Measurements from ENCODE around the gene SGF29. TPM values are rescaled to one million over a fixed set of nuclear protein-coding genes. Genes with fewer than 3 reads are reported as not detected.

SGF29 gene
- total and polyA plus RNA-seq, 2 of the 4 experiments (the other 2 are of a cell fraction) = 4.3 to 7.7 TPM

DNA sequence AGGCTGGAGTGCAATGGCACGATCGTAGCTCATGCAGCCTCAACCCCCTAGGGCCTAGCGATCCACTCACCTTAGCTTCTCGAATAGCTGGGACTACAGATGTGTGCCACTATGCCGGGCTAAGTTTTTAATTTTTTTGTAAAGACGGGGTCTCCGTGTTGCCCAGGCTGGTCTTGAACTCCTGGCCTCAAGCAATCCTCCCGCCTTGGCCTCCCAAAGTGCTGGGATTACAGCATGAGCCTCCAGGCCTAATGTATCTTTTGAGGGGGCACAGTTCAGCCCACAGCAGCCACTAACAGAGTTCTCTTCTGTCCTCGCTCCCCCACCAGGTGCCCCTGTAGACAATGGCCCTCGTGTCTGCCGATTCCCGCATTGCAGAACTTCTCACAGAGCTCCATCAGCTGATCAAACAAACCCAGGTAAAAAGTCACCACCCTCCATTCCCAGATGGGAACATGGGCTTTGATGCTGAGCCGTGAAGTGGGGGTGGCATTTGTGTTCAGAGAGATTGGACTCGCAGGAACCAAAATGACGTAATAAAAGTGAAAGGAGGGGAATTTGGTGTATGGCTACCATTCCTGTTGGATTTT lies 27.1 kb downstream of the SGF29 start:
- Histone ChIP-seq H3K36me3 (ENCODE audit: control insufficient read depth, insufficient read depth, low read length) (peaks cover 10% of the 10 kb centered on the region), H2BK15ac (ENCODE audit: low read depth, low read length) (no peak overlapping the region), H2AFZ (replicated peaks; ENCODE audit: low read length, poor library complexity) (no peak overlapping the region), H2AK5ac (ENCODE audit: low read depth, low read length) (no peak overlapping the region), H3K4me3 (ENCODE audit: insufficient read depth, low read depth, low read length) (no peak overlapping the region), H3K79me1 (ENCODE audit: low read depth in 1 of 2, low read length in 2 of 2) (no peaks in the 10 kb centered on the region), H4K5ac (ENCODE audit: low read depth, low read length) (no peak overlapping the region), H3K9me1 (ENCODE audit: insufficient read depth, low read length) (peaks cover 2% of the 10 kb centered on the region; the same call in 1 of the 2 replicates), H4K20me1 (ENCODE audit: insufficient read depth, low read length) (no peaks in the 10 kb centered on the region), H3K9ac (ENCODE audit: low read depth, low read length) (no peak overlapping the region), H3K4ac (ENCODE audit: low read depth, low read length) (no peak overlapping the region), H3K27me3 (ENCODE audit: control insufficient read depth, insufficient read depth, low read length) (no peaks in the 10 kb centered on the region), H3K56ac (ENCODE audit: extremely low read depth, insufficient read depth, low read length) (no peak overlapping the region), H2BK5ac (ENCODE audit: low read depth, low read length, poor library complexity, severe bottlenecking) (no peak overlapping the region), H3K23ac (ENCODE audit: low read depth, low read length) (no peak overlapping the region), H2BK20ac (ENCODE audit: low read depth, low read length) (no peak overlapping the region), H3K9me3 (ENCODE audit: control insufficient read depth, insufficient read depth, low read length) (no peaks in the 10 kb centered on the region), H3K18ac (ENCODE audit: low read depth, low read length) (no peak overlapping the region), H2BK120ac (ENCODE audit: low read depth, low read length) (no peak overlapping the region), H4K91ac (ENCODE audit: insufficient read depth, low read depth, low read length) (no peak overlapping the region), H3K4me2 (ENCODE audit: low read depth, low read length) (no peak overlapping the region), H3K27ac (ENCODE audit: insufficient read depth, low read length) (no peak overlapping the region), H3K14ac (replicated peaks; ENCODE audit: low read depth, low read length) (no peak overlapping the region), H2AK9ac (replicated peaks; ENCODE audit: low read depth, low read length, poor library complexity) (no peak overlapping the region), H3K4me1 (ENCODE audit: control insufficient read depth, insufficient read depth, low read length) (no peaks in the 10 kb centered on the region), H4K8ac (ENCODE audit: low read depth in 2 of 2, low read length in 2 of 2) (no peak overlapping the region)
- 98% methylated on average over 6 of the region's 15 CpGs; no CpG with 5 or more reads in 1 of the 2 experiments for WGBS, 2 experiments (ENCODE audit: extremely low coverage in 2 of 2, insufficient read length in 1 of 2)
- ChIA-PET CTCF (no interaction called here), POLR2A (ENCODE audit: unreplicated experiment) (interaction anchor here (0.9 kb wide), 1 partner anchor 12 kb away, joined by 3 read pairs; no protein-coding TSS in a partner anchor)
- no TSS peak for BruUV-seq (replicated peaks)
- DNase-seq (no peak), ATAC-seq (ENCODE audit: low read depth) (no peak)
- intact Hi-C loops (cut with micrococcal nuclease) (no loop called here), in situ Hi-C loops (cut with MboI; ENCODE audit: low sequenced_read_pairs) (no loop called here), dilution Hi-C loops (cut with HindIII; ENCODE audit: low sequenced_read_pairs, unreplicated experiment) (no loop called here)
- TF ChIP-seq FOS (IDR thresholded peaks at IDR 0.05; ENCODE audit: low read depth, low read length) (no peak), RAD21 (IDR thresholded peaks at IDR 0.05; ENCODE audit: low read length) (no peak), MAZ (IDR thresholded peaks at IDR 0.05; ENCODE audit: borderline replicate concordance, low read depth, low read length) (no peak), SMC3 (IDR thresholded peaks at IDR 0.05; ENCODE audit: low read depth, low read length) (no peak), BHLHE40 (IDR thresholded peaks at IDR 0.05; ENCODE audit: low read depth, low read length) (no peak), CHD1 (IDR thresholded peaks at IDR 0.05; ENCODE audit: low read depth, low read length) (no peak), RCOR1 (IDR thresholded peaks at IDR 0.05; ENCODE audit: insufficient replicate concordance, low read length) (no peak), RFX5 (IDR thresholded peaks at IDR 0.05; ENCODE audit: low read depth, low read length) (no peak), MAFK (IDR thresholded peaks at IDR 0.05; ENCODE audit: low read depth, low read length) (no peak), POLR2A (IDR thresholded peaks at IDR 0.05; ENCODE audit: low read depth, low read length) (no peak), NFE2L2 (IDR thresholded peaks at IDR 0.05; ENCODE audit: low read depth, low read length) (no peak), MXI1 (IDR thresholded peaks at IDR 0.05; ENCODE audit: borderline replicate concordance, low read depth, low read length) (no peak), CEBPB (IDR thresholded peaks at IDR 0.05; ENCODE audit: low read depth, low read length) (no peak)
- TF ChIP-seq, protein P1, sequence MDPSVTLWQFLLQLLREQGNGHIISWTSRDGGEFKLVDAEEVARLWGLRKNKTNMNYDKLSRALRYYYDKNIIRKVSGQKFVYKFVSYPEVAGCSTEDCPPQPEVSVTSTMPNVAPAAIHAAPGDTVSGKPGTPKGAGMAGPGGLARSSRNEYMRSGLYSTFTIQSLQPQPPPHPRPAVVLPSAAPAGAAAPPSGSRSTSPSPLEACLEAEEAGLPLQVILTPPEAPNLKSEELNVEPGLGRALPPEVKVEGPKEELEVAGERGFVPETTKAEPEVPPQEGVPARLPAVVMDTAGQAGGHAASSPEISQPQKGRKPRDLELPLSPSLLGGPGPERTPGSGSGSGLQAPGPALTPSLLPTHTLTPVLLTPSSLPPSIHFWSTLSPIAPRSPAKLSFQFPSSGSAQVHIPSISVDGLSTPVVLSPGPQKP (IDR thresholded peaks at IDR 0.05; ENCODE audit: borderline replicate concordance, low read depth, low read length) = no peak
- TF ChIP-seq, protein P2, sequence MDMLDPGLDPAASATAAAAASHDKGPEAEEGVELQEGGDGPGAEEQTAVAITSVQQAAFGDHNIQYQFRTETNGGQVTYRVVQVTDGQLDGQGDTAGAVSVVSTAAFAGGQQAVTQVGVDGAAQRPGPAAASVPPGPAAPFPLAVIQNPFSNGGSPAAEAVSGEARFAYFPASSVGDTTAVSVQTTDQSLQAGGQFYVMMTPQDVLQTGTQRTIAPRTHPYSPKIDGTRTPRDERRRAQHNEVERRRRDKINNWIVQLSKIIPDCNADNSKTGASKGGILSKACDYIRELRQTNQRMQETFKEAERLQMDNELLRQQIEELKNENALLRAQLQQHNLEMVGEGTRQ (IDR thresholded peaks at IDR 0.05; ENCODE audit: low read depth, low read length) = no peak
- TF ChIP-seq, protein P3, sequence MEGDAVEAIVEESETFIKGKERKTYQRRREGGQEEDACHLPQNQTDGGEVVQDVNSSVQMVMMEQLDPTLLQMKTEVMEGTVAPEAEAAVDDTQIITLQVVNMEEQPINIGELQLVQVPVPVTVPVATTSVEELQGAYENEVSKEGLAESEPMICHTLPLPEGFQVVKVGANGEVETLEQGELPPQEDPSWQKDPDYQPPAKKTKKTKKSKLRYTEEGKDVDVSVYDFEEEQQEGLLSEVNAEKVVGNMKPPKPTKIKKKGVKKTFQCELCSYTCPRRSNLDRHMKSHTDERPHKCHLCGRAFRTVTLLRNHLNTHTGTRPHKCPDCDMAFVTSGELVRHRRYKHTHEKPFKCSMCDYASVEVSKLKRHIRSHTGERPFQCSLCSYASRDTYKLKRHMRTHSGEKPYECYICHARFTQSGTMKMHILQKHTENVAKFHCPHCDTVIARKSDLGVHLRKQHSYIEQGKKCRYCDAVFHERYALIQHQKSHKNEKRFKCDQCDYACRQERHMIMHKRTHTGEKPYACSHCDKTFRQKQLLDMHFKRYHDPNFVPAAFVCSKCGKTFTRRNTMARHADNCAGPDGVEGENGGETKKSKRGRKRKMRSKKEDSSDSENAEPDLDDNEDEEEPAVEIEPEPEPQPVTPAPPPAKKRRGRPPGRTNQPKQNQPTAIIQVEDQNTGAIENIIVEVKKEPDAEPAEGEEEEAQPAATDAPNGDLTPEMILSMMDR (conservative IDR thresholded peaks at IDR 0.05; ENCODE audit: low read depth, low read length) = no peak

Measured in IMR-90 (cell line).